HepG2 (cell line): Measurements from ENCODE around the gene ZMAT1. TPM values are rescaled to one million over a fixed set of nuclear protein-coding genes. Genes with fewer than 3 reads are reported as not detected.

Experiments used
- BORCS8-MEF2B ChIP-seq: sonication (generic); formaldehyde crosslinking; IDR thresholded peaks from 2 replicates; pipeline ENCODE4 v1.8.0; 2022; ENCODE audit warnings: mild to moderate bottlenecking, missing genetic modification reagents
- CBX5 ChIP-seq: sonication (generic); formaldehyde crosslinking; IDR thresholded peaks from 2 replicates; pipeline ENCODE4 v1.4.0; 2020; ENCODE audit warnings: missing genetic modification reagents, borderline replicate concordance
- CREB1 ChIP-seq, 2 experiments: fragments of 450-650 bp in 1 of 2; IDR thresholded peaks; 2 replicates each; pipeline ENCODE4 v1.6.1; 2016 to 2017; ENCODE audit warnings: control low read depth in 1 of 2, mild to moderate bottlenecking in 1 of 2, missing compliant biosample characterization in 1 of 2, missing genetic modification characterization in 1 of 2
- GATAD1 ChIP-seq: IDR thresholded peaks from 2 replicates; pipeline ENCODE4 v1.6.1; 2016; ENCODE audit warnings: missing genetic modification reagents, missing compliant biosample characterization
- HNRNPLL ChIP-seq: fragments of 200-400 bp; formaldehyde crosslinking; IDR thresholded peaks from 2 replicates; pipeline ENCODE4 v1.6.1; 2017; ENCODE audit warnings: mild to moderate bottlenecking, low read depth, low read length; ENCODE audit not compliant: poor library complexity, severe bottlenecking
- KDM2A ChIP-seq: sonication (generic); formaldehyde crosslinking; IDR thresholded peaks from 2 replicates; pipeline ENCODE4 v1.4.0; 2020; ENCODE audit warnings: low read depth, missing genetic modification reagents, borderline replicate concordance
- KLF6 ChIP-seq: IDR thresholded peaks from 2 replicates; pipeline ENCODE4 v1.8.0; 2016; ENCODE audit warnings: missing biosample characterization, missing genetic modification reagents
- MAZ ChIP-seq, 2 experiments: sonication (generic) in 1 of 2; formaldehyde crosslinking in 1 of 2; IDR thresholded peaks; 2 replicates each; pipeline versions ENCODE4 v1.5.0 to v1.6.1; 2012 to 2020; ENCODE audit warnings: low read depth in 2 of 2, mild to moderate bottlenecking in 2 of 2, borderline replicate concordance in 1 of 2, improper control_type of control experiment in 1 of 2, low read length in 1 of 2, missing genetic modification reagents in 1 of 2, moderate library complexity in 1 of 2
- NFYC ChIP-seq: IDR thresholded peaks from 2 replicates; pipeline ENCODE4 v1.6.1; 2016; ENCODE audit warnings: missing genetic modification reagents, missing compliant biosample characterization
- NR2F6 ChIP-seq, 2 experiments: IDR thresholded peaks; 2 replicates each; pipeline ENCODE4 v1.6.1; 2016; ENCODE audit warnings: antibody characterized with exemption in 1 of 2, mild to moderate bottlenecking in 1 of 2
- RBFOX2 ChIP-seq: fragments of 200-400 bp; formaldehyde crosslinking; IDR thresholded peaks from 2 replicates; pipeline ENCODE4 v1.6.1; 2017; ENCODE audit warnings: low read depth, mild to moderate bottlenecking, low read length
- SETDB1 ChIP-seq: sonication (generic); formaldehyde crosslinking; IDR thresholded peaks from 2 replicates; pipeline ENCODE4 v1.5.1; 2020; ENCODE audit warnings: missing genetic modification reagents, mild to moderate bottlenecking, borderline replicate concordance
- TFDP2 ChIP-seq: sonication (generic); formaldehyde crosslinking; IDR thresholded peaks from 2 replicates; pipeline ENCODE4 v1.4.0; 2020; ENCODE audit warnings: missing genetic modification reagents
- TGIF2 ChIP-seq: IDR thresholded peaks from 2 replicates; pipeline ENCODE4 v1.6.1; 2016; ENCODE audit warnings: control low read depth, missing compliant biosample characterization
- YY1 ChIP-seq: IDR thresholded peaks from 2 replicates; pipeline ENCODE4 v1.6.1; 2011; ENCODE audit warnings: low read length, low read depth, moderate library complexity, mild to moderate bottlenecking; ENCODE audit not compliant: insufficient read depth, insufficient replicate concordance
- ZBTB34 ChIP-seq: sonication (generic); formaldehyde crosslinking; IDR thresholded peaks from 2 replicates; pipeline ENCODE4 v1.8.0; 2022; ENCODE audit warnings: mild to moderate bottlenecking, missing genetic modification reagents
- ZMAT3 ChIP-seq: sonication (generic); formaldehyde crosslinking; conservative IDR thresholded peaks from 2 replicates; pipeline ENCODE4 v1.7.0; 2021; ENCODE audit warnings: missing genetic modification reagents
- ZNF207 ChIP-seq: fragments of 450-650 bp; IDR thresholded peaks from 2 replicates; pipeline ENCODE4 v1.6.1; 2016; ENCODE audit warnings: antibody characterized with exemption, borderline replicate concordance
- ZNF350 ChIP-seq: sonication (generic); formaldehyde crosslinking; IDR thresholded peaks from 2 replicates; pipeline ENCODE4 v1.4.0; 2020; ENCODE audit warnings: mild to moderate bottlenecking, low read depth, missing genetic modification reagents, borderline replicate concordance
- ZNF687 ChIP-seq: sonication (generic); formaldehyde crosslinking; IDR thresholded peaks from 2 replicates; pipeline ENCODE4 v1.5.1; 2020; ENCODE audit warnings: mild to moderate bottlenecking, missing genetic modification reagents, moderate library complexity
- polyA plus RNA-seq, 8 experiments: library from polyadenylated mRNA; depleted of rRNA in 3 of 8; stranded (reverse) in 7 of 8; unstranded in 1 of 8; fragments of >200 nt; fragmentation: Illumina TruSeq in 4 of 8; extraction: Trizol in 4 of 8; gene quantifications; 2 replicates each; pipeline versions ENCODE4 v1.2.1 to v1.2.3, GENCODE V29; 2011 to 2016; ENCODE audit warnings: low read depth in 4 of 8, missing spikeins in 1 of 8, mixed read lengths in 1 of 8; ENCODE audit not compliant: insufficient read depth in 1 of 8
- total RNA-seq, 5 experiments: library from RNA; depleted of rRNA; stranded (reverse); fragments of >200 nt; fragmentation: Illumina TruSeq; extraction: Trizol; gene quantifications; 2 replicates each; pipeline ENCODE4 v1.2.3, GENCODE V29; 2016; ENCODE audit warnings: low read depth in 1 of 5

ZMAT1 gene
- total and polyA plus RNA-seq, 2 of the 13 experiments (the other 11 are each of a cell fraction or from before 2014, with no cell fraction given): 0.01 to 0.02 TPM

GRCh38 chrX:101931488-101932248 lies at the start of gene ZMAT1 (continued):
- TF ChIP-seq CREB1 (IDR thresholded peaks at IDR 0.05): no peak
- 0 out of 2 replicates have a peak, but pooled peaks have one; percentile 24 for TF ChIP-seq CREB1 (CRISPR knock-in tag; IDR thresholded peaks at IDR 0.05)
- 0 out of 2 replicates have a peak, but pooled peaks have one; percentile 16 for TF ChIP-seq NR2F6 (IDR thresholded peaks at IDR 0.05)
- TF ChIP-seq NR2F6 (CRISPR knock-in tag; IDR thresholded peaks at IDR 0.05): no peak
- 0 out of 2 replicates have a peak, but pooled peaks have one; percentile 52 for TF ChIP-seq KLF6
- TF ChIP-seq CBX5: peak; percentile 28; the same call in 1 of the 2 replicates
- TF ChIP-seq TGIF2 (CRISPR knock-in tag): no peak
- TF ChIP-seq GATAD1 (CRISPR knock-in tag): peak; percentile 11; the same call in 1 of the 2 replicates
- no peak for TF ChIP-seq ZMAT3
- TF ChIP-seq TFDP2 (CRISPR knock-in tag): peak; percentile 88; the same call in 1 of the 2 replicates
- no peak for TF ChIP-seq ZBTB34 (CRISPR knock-in tag)
- no peak for TF ChIP-seq MAZ (IDR thresholded peaks at IDR 0.05; ENCODE audit: borderline replicate concordance, low read depth, low read length)
- 0 out of 2 replicates have a peak, but pooled peaks have one; percentile 22 for TF ChIP-seq MAZ (CRISPR knock-in tag; IDR thresholded peaks at IDR 0.05; ENCODE audit: low read depth)
- TF ChIP-seq NFYC: peak; percentile 45
- TF ChIP-seq RBFOX2: 0 out of 2 replicates have a peak, but pooled peaks have one; percentile 44
- 0 out of 2 replicates have a peak, but pooled peaks have one; percentile 27 for TF ChIP-seq BORCS8-MEF2B
- no peak for TF ChIP-seq ZNF207
- TF ChIP-seq KDM2A (CRISPR knock-in tag): peak; percentile 20; the same call in 1 of the 2 replicates
- TF ChIP-seq ZNF350: 0 out of 2 replicates have a peak, but pooled peaks have one; percentile 33
- TF ChIP-seq ZNF687 (CRISPR knock-in tag): peak; percentile 49
- peak; percentile 61 for TF ChIP-seq HNRNPLL
- TF ChIP-seq SETDB1 (CRISPR knock-in tag): peak; percentile 73; the same call in 1 of the 2 replicates
- TF ChIP-seq YY1: peak; percentile 37
